HG03432 (cell line): ENCODE data around the gene CC2D2A.
"Not testable (repeated sequence)": the region's sequence is repeated elsewhere in the genome, so short reads cannot be mapped to it uniquely, and the experiment has no call there.

Experiments
- ATAC-seq: cut with Tn5 transposase; IDR thresholded peaks from one replicate; pipeline ENCODE4 v1.9.1; 2021; ENCODE audit warnings: mild to moderate bottlenecking, moderate library complexity; ENCODE audit not compliant: unreplicated experiment

Gene CC2D2A

DNA sequence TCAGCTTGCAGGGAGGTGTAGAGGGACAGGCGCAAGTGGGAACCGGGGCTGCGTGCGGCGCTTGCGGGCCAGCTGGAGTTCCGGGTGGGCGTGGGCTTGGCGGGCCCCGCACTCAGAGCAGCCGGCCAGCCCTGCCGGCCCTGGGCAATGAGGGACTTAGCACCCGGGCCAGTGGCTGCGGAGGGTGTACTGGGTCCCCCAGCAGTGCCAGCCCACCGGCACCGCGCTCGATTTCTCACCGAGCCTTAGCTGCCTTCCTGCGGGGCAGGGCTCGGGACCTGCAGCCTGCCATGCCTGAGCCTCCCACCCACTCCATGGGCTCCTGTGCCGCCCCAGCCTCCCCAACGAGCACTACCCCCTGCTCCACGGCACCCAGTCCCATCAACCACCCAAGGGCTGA is 145.2 kb downstream of the CC2D2A start:
- not testable (repeated sequence) for ATAC-seq

DNA sequence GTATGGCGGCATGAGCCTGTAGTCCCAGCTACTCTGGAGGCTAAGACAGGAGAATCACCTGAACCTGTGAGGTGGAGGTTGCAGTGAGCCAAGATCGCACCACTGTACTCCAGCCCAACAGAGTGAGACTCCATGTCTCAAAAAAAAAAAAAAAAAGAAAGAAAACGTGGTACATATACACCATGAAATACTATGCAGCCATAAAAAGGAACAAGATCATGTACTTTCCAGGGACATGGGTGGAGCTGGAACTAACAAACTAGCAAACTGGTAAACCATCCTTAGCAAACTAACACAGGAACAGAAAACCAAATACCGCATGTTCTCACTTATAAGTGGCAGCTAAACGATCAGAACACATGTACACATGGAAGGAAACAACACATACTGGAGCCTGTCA is 147.7 kb downstream of the CC2D2A start:
- ATAC-seq = not testable (repeated sequence)

DNA sequence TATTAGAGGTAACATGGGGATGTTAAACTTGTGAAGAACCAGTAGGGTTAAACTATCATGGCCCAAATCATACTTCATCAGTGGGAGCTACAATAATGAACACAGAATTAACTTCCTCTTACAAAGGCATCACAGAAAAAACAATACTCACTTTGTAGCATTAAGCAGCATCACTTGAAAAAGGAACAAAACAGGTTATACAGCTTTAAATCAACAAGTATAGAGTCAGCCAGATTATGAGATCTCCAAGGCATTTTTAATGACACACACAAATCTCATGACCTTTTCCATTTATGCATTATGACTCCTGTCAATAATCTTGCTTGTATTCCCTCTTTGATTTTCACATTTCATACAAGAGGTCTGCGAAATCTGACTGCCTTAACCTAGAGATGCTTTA is 167.1 kb downstream of the CC2D2A start:
- ATAC-seq = no peak

DNA sequence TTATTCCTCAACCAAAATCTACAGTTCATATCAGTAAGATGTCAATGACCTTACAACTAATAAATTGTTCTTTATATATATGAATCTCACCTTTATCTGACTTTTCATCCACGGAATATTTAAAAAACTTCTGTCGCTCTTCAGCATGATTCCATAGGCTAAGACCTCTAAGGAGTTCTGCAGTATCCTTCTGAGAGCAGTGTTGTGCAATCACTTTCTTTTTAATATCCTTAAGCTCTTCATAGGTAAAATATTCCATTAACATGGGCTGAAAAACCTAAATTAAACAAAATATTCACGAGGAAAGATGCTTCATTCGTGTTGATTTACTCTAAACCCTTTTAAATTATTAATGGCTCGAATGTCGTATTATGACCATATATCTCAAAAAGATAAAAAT is 168.7 kb downstream of the CC2D2A start:
- no peak for ATAC-seq

DNA sequence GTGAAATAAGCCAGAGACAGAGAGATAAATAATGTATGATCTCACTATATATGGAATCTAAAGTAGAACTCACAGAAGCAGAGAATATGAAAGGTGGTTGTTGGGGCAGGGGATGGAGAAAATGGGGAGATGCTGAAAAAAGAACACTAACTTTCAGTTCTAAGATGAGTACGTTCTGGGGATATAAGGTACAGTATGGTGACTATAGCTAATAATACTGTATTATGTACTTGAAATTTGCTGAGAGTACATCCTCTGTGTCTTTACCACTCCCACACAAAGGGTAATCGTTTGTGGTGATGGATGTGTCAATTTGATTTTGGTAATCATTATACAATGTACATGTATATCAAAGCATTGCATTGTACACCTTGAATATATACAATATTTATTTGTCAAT is 178.9 kb downstream of the CC2D2A start:
- peak; percentile 67 for ATAC-seq

DNA sequence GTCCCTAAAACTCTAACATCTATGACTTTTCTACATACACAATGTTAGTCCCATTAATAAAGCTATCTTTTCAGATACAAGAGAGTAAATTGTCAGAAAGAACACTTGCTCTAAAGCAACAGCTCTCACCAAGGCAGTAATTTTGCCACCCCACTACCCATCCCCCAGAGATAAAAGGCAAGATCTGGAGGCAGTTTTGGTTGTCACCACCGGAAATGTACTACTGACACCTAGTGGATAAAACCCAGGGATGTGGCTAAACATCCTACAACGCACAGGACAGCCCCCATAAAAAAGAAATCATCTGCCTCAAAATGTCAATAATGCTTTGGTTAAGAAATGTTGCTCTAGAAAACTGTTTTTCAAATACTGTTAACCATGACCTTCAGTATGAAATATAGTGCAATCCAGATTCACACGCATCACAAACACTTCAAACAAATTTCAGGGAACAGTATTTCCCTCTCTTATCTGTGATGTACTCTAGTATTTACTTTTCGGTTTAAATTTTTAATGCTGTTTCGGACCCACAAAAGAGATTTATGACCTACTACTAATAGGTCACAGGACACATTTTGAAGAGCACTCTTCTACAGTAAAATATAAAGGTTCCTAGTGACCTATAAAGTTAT is 180.3 kb downstream of the CC2D2A start:
- peak; percentile 48 for ATAC-seq
